RWPE2 (cell line): Measurements from ENCODE around the gene GM2A.
A peak's percentile ranks its signal among the peaks of the same experiment; 100 is the strongest.

Experiments used
- ATAC-seq: fragments of 200-7000 bp; cut with Tn5 transposase; 3 replicates; pipeline ENCODE4 v1.9.1; 2021; ENCODE audit warnings: low read depth
- DNase-seq: peaks from one replicate; pipeline ENCODE4 v3.0.0-alpha.2; 2020; ENCODE audit warnings: low spot score
- H3K27ac ChIP-seq: fragments of 450-650 bp; 2 replicates; pipeline ENCODE4 v1.5.1; 2017; ENCODE audit warnings: mild to moderate bottlenecking; ENCODE audit not compliant: poor library complexity, severe bottlenecking
- H3K27me3 ChIP-seq: fragments of 250-450 bp; sonication (Bioruptor Pico); 2 replicates; pipeline ENCODE4 v1.5.1; 2021; ENCODE audit warnings: mild to moderate bottlenecking, moderate library complexity; ENCODE audit not compliant: insufficient read depth, poor library complexity, severe bottlenecking
- H3K36me3 ChIP-seq: fragments of 250-450 bp; sonication (Bioruptor Pico); 2 replicates; pipeline ENCODE4 v1.5.1; 2020; ENCODE audit warnings: low read depth, mild to moderate bottlenecking, moderate library complexity
- H3K4me1 ChIP-seq: fragments of 250-450 bp; sonication (Bioruptor Pico); 2 replicates; pipeline ENCODE4 v1.5.1; 2021; ENCODE audit warnings: mild to moderate bottlenecking, moderate library complexity; ENCODE audit not compliant: insufficient read depth, poor library complexity, severe bottlenecking
- H3K4me3 ChIP-seq: fragments of 250-450 bp; sonication (Bioruptor Pico); 2 replicates; pipeline ENCODE4 v1.5.1; 2021; ENCODE audit warnings: mild to moderate bottlenecking, moderate library complexity; ENCODE audit not compliant: severe bottlenecking
- H3K9me3 ChIP-seq: fragments of 250-450 bp; sonication (Bioruptor Pico); 2 replicates; pipeline ENCODE4 v1.5.1; 2021; ENCODE audit warnings: mild to moderate bottlenecking, moderate library complexity; ENCODE audit not compliant: severe bottlenecking
- CTCF ChIP-seq: fragments of 450-650 bp; IDR thresholded peaks from one replicate; pipeline ENCODE4 v1.5.1; 2017; ENCODE audit warnings: mild to moderate bottlenecking, moderate library complexity; ENCODE audit not compliant: poor library complexity, severe bottlenecking

GM2A gene

GRCh38 chr5:151274666-151275065 lies 21.7 kb downstream of the GM2A start:
- TF ChIP-seq CTCF = no peak
- H3K36me3 ChIP-seq = peaks cover 12% of the 10 kb centered on the region

GRCh38 chr5:151275803-151276202 lies 22.8 kb downstream of the GM2A start:
- no peak for DNase-seq
- ATAC-seq = no peak
- Histone ChIP-seq H3K27me3 (no peaks in the 10 kb centered on the region), H3K4me3 (no peak overlapping the region), H3K4me1 (no peaks in the 10 kb centered on the region), H3K27ac (no peak overlapping the region), H3K36me3 (peaks cover under 1% of the 10 kb centered on the region; the same call in 1 of the 2 replicates), H3K9me3 (no peaks in the 10 kb centered on the region)
- TF ChIP-seq CTCF = no peak

More at GRCh38 chr5:151274666-151275065, 21.7 kb downstream of the GM2A start:
- Histone ChIP-seq H3K4me1 (no peaks in the 10 kb centered on the region), H3K4me3 (no peak overlapping the region), H3K9me3 (no peaks in the 10 kb centered on the region), H3K27me3 (no peaks in the 10 kb centered on the region), H3K27ac (no peak overlapping the region)
- 0 out of 3 replicates have a peak, but pooled peaks have one; percentile 27 for ATAC-seq
- DNase-seq = no peak

GRCh38 chr5:151278845-151279244 lies 25.9 kb downstream of the GM2A start:
- Histone ChIP-seq H3K27me3 (no peaks in the 10 kb centered on the region), H3K4me1 (no peaks in the 10 kb centered on the region), H3K4me3 (no peak overlapping the region), H3K9me3 (no peaks in the 10 kb centered on the region), H3K36me3 (no peaks in the 10 kb centered on the region), H3K27ac (no peak overlapping the region)
- ATAC-seq = no peak
- no peak for DNase-seq
- no peak for TF ChIP-seq CTCF

- no peaks in the 10 kb centered on the region for H3K9me3 ChIP-seq
- no peak overlapping the region for H3K27ac ChIP-seq
- H3K4me3 ChIP-seq = no peak overlapping the region
- H3K36me3 ChIP-seq = no peaks in the 10 kb centered on the region
- no peak for TF ChIP-seq CTCF
- no peaks in the 10 kb centered on the region for H3K27me3 ChIP-seq
- H3K4me1 ChIP-seq = no peaks in the 10 kb centered on the region
- ATAC-seq (0 out of 3 replicates have a peak, but pooled peaks have one; percentile 26), DNase-seq (no peak)
These were observed 27.5 kb downstream of the GM2A start for GRCh38 chr5:151280443-151280842.

- DNase-seq = no peak
- Histone ChIP-seq H3K4me3 (no peak overlapping the region), H3K4me1 (no peaks in the 10 kb centered on the region), H3K27ac (no peak overlapping the region), H3K27me3 (no peaks in the 10 kb centered on the region), H3K9me3 (no peaks in the 10 kb centered on the region), H3K36me3 (no peaks in the 10 kb centered on the region)
- no peak for TF ChIP-seq CTCF
- ATAC-seq = peak; percentile 69
These were observed 28.1 kb downstream of the GM2A start for GRCh38 chr5:151281001-151281639.
